ENCODE results near the gene PDK3. TPM values are rescaled to one million over a fixed set of nuclear protein-coding genes. Genes with fewer than 3 reads are reported as not detected.

The PDK3 gene
- total RNA-seq, 1 donor = 9.0 TPM

GRCh38 chrX:24466025-24466424 lies 939 bp downstream of the PDK3 start:
- H3K27me3 ChIP-seq (ENCODE audit: insufficient read depth, low read length) = peaks cover 6% of the 10 kb centered on the region
- no peak overlapping the region for H2AFZ ChIP-seq (ENCODE audit: low read length)
- peak overlapping the region; percentile 77 for H3K4me2 ChIP-seq (ENCODE audit: insufficient read depth, low read length)
- TF ChIP-seq CTCF (IDR thresholded peaks at IDR 0.05; ENCODE audit: extremely low read depth, low read depth, low read length) = no peak
- H3K79me2 ChIP-seq (ENCODE audit: insufficient read depth, low read length) = no peaks in the 10 kb centered on the region
- no peaks in the 10 kb centered on the region for H3K4me1 ChIP-seq (ENCODE audit: insufficient read depth, low read length)
- no peak overlapping the region for H3K27ac ChIP-seq (ENCODE audit: low read depth, low read length)
- no peaks in the 10 kb centered on the region for H3K36me3 ChIP-seq (ENCODE audit: insufficient read depth, low read length)
- H3K9me3 ChIP-seq (ENCODE audit: low read depth, low read length) = no peaks in the 10 kb centered on the region
- no peak overlapping the region for H3K4me3 ChIP-seq (ENCODE audit: insufficient read depth, low read length)
- DNase-seq (ENCODE audit: insufficient read length, low spot score, missing footprints) = no peak
- H4K20me1 ChIP-seq (ENCODE audit: insufficient read depth, low read length) = no peaks in the 10 kb centered on the region

DNA sequence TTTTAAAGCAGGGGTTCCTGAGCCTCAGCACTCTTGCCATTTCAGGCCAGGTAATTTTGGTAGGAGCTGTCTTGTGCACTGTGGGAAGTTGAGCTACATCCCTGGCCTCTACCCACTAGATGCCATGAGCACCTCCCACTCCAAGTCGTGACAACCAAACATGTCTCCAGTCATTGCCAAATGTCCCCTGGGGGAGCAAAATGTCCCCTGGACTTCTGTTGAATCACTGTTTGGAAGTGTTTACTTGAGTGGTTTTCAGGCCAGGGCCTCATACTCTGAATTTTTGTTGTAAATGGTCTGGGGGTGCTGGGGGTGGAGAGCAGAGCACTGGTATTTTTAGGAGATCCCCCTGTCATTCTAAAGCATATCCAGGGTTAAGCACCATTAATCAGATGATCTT lies 3.2 kb downstream of the PDK3 start:
- no peak overlapping the region for H3K27ac ChIP-seq (ENCODE audit: low read depth, low read length)
- no peaks in the 10 kb centered on the region for H3K9me3 ChIP-seq (ENCODE audit: low read depth, low read length)
- no peaks in the 10 kb centered on the region for H4K20me1 ChIP-seq (ENCODE audit: insufficient read depth, low read length)
- H2AFZ ChIP-seq (ENCODE audit: low read length) = no peak overlapping the region
- no peak for DNase-seq (ENCODE audit: insufficient read length, low spot score, missing footprints)
- H3K36me3 ChIP-seq (ENCODE audit: insufficient read depth, low read length) = no peaks in the 10 kb centered on the region
- no peak for TF ChIP-seq CTCF (IDR thresholded peaks at IDR 0.05; ENCODE audit: extremely low read depth, low read depth, low read length)
- no peak overlapping the region for H3K4me3 ChIP-seq (ENCODE audit: insufficient read depth, low read length)
- no peaks in the 10 kb centered on the region for H3K4me1 ChIP-seq (ENCODE audit: insufficient read depth, low read length)
- H3K4me2 ChIP-seq (ENCODE audit: insufficient read depth, low read length) = no peak overlapping the region
- peaks cover 6% of the 10 kb centered on the region for H3K27me3 ChIP-seq (ENCODE audit: insufficient read depth, low read length)
- no peaks in the 10 kb centered on the region for H3K79me2 ChIP-seq (ENCODE audit: insufficient read depth, low read length)

- H3K27me3 ChIP-seq (ENCODE audit: insufficient read depth, low read length) = no peaks in the 10 kb centered on the region
- H4K20me1 ChIP-seq (ENCODE audit: insufficient read depth, low read length) = no peaks in the 10 kb centered on the region
- no peaks in the 10 kb centered on the region for H3K79me2 ChIP-seq (ENCODE audit: insufficient read depth, low read length)
- no peak overlapping the region for H2AFZ ChIP-seq (ENCODE audit: low read length)
- no peak overlapping the region for H3K27ac ChIP-seq (ENCODE audit: low read depth, low read length)
- H3K9me3 ChIP-seq (ENCODE audit: low read depth, low read length) = no peaks in the 10 kb centered on the region
- H3K4me1 ChIP-seq (ENCODE audit: insufficient read depth, low read length) = no peaks in the 10 kb centered on the region
- TF ChIP-seq CTCF (IDR thresholded peaks at IDR 0.05; ENCODE audit: extremely low read depth, low read depth, low read length) = no peak
- no peak overlapping the region for H3K4me2 ChIP-seq (ENCODE audit: insufficient read depth, low read length)
- H3K4me3 ChIP-seq (ENCODE audit: insufficient read depth, low read length) = no peak overlapping the region
- DNase-seq (ENCODE audit: insufficient read length, low spot score, missing footprints) = no peak
- no peaks in the 10 kb centered on the region for H3K36me3 ChIP-seq (ENCODE audit: insufficient read depth, low read length)
Observed at GRCh38 chrX:24471808-24472207, 6.7 kb downstream of the PDK3 start.

DNA sequence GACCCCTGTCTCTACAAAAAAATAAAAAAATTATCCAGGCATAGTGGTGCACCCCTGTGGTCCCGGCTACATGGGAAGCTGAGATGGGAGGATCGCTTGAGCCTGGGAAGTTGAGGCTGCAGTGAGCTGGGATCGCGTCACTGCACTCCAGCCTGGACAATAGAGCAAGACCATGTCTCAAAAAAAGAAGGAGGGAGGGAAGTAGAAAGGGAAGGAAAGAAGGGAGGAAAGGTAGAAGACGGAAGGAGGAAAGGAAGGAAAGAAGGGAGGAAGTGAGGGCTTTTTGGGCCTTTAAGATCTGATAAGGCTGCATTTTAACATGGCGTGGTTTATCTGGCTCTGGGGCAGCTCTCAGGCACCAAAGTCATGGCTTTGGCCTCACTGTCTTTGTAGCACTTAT lies 10.4 kb downstream of the PDK3 start:
- no peak for DNase-seq (ENCODE audit: insufficient read length, low spot score, missing footprints)
- H3K27me3 ChIP-seq (ENCODE audit: insufficient read depth, low read length) = no peaks in the 10 kb centered on the region
- H3K79me2 ChIP-seq (ENCODE audit: insufficient read depth, low read length) = no peaks in the 10 kb centered on the region
- H3K36me3 ChIP-seq (ENCODE audit: insufficient read depth, low read length) = no peaks in the 10 kb centered on the region
- H3K4me1 ChIP-seq (ENCODE audit: insufficient read depth, low read length) = no peaks in the 10 kb centered on the region
- no peaks in the 10 kb centered on the region for H3K9me3 ChIP-seq (ENCODE audit: low read depth, low read length)
- H3K27ac ChIP-seq (ENCODE audit: low read depth, low read length) = no peak overlapping the region
- H3K4me2 ChIP-seq (ENCODE audit: insufficient read depth, low read length) = no peak overlapping the region
- TF ChIP-seq CTCF (IDR thresholded peaks at IDR 0.05; ENCODE audit: extremely low read depth, low read depth, low read length) = no peak
- H4K20me1 ChIP-seq (ENCODE audit: insufficient read depth, low read length) = no peaks in the 10 kb centered on the region
- H3K4me3 ChIP-seq (ENCODE audit: insufficient read depth, low read length) = no peak overlapping the region
- H2AFZ ChIP-seq (ENCODE audit: low read length) = no peak overlapping the region

All from osteoblast (primary cell).